Natural killer cell (primary cell): ENCODE data around the gene OR2T35. TPM values are rescaled to one million over a fixed set of nuclear protein-coding genes. Genes with fewer than 3 reads are reported as not detected.

Experiments
- total RNA-seq, 4 donors: library from RNA; stranded (reverse); fragments of 120-200 nt in 1 of 4; gene quantifications; one replicate each; pipeline versions ENCODE4 v1.2.3 to v1.2.4, GENCODE V29; 2013 to 2022

Gene OR2T35
- total RNA-seq, 3 donors from 2014 or later (not counting 1 experiment from before 2014, with no cell fraction given) = not detected

Other genes starting within 250 kb of the OR2T35 start
- gene OR2T1, start 242.2 kb downstream of the OR2T35 start, total RNA-seq = not detected
- gene OR2T2, start 199.6 kb downstream of the OR2T35 start, total RNA-seq = not detected
- not detected for gene OR2T3, start 171.9 kb downstream of the OR2T35 start, total RNA-seq
- gene OR2T5, start 156.7 kb downstream of the OR2T35 start, total RNA-seq = not detected
- not detected for gene OR2G6, start 137.2 kb downstream of the OR2T35 start, total RNA-seq
- not detected for gene OR2T29, start 82.5 kb downstream of the OR2T35 start, total RNA-seq
- gene OR2T34, start 70.5 kb downstream of the OR2T35 start, total RNA-seq = not detected
- gene OR2T10, start 47.6 kb downstream of the OR2T35 start, total RNA-seq = not detected
- gene OR2T11, start 10.2 kb downstream of the OR2T35 start, total RNA-seq = not detected
- not detected for gene OR2T27, start 10.2 kb upstream of the OR2T35 start, total RNA-seq
- not detected for gene OR14I1, start 57.5 kb upstream of the OR2T35 start, total RNA-seq
- not detected for gene LYPD8, start 110.5 kb upstream of the OR2T35 start, total RNA-seq
- 10 to 100 TPM; 19.0 to 27.5 (median 22.9) TPM for gene SH3BP5L, start 180.6 kb upstream of the OR2T35 start, total RNA-seq
- gene ZNF672, start 192.9 kb upstream of the OR2T35 start, total RNA-seq = 10 to 100 TPM; 29.0 to 41.8 (median 38.7) TPM
- gene ZNF692, start 213.8 kb upstream of the OR2T35 start, total RNA-seq = 10 to 100 TPM; 50.4 to 58.7 (median 52.3) TPM